Bronchial epithelial cell (primary cell): ENCODE data around the gene GALNT10. TPM values are rescaled to one million over a fixed set of nuclear protein-coding genes. Genes with fewer than 3 reads are reported as not detected.

Source experiments
- DNase-seq: peaks from one replicate; pipeline ENCODE4 v3.0.0-alpha.2; 2010; ENCODE audit warnings: low read depth
- FAIRE-seq: peaks from 2 replicates; lab custom pipeline; 2011; peaks lifted over from hg19 to GRCh38; lab: Jason Lieb, UNC
- H3K27me3 ChIP-seq: 2 replicates; pipeline ENCODE4 v1.5.1; 2011; ENCODE audit warnings: low read length; ENCODE audit not compliant: control insufficient read depth, insufficient read depth
- H3K36me3 ChIP-seq: 2 replicates; pipeline ENCODE4 v1.5.1; 2011; ENCODE audit warnings: low read length; ENCODE audit not compliant: control insufficient read depth, insufficient read depth
- H3K4me3 ChIP-seq: 2 replicates; pipeline ENCODE4 v1.5.1; 2011; ENCODE audit warnings: mild to moderate bottlenecking, low read depth, low read length, control low read depth
- CTCF ChIP-seq: IDR thresholded peaks from 2 replicates; pipeline ENCODE4 v1.5.1; 2011; ENCODE audit warnings: mild to moderate bottlenecking, moderate library complexity, low read length, control low read depth, inconsistent platforms; ENCODE audit not compliant: insufficient read depth, severe bottlenecking
- total RNA-seq: library from RNA; depleted of rRNA; stranded (reverse); fragments of >200 nt; gene quantifications from 2 replicates; pipeline ENCODE4 v1.2.1, GENCODE V29; 2014

The GALNT10 gene
- total RNA-seq, 1 donor from 2014 or later = 3.9 TPM

- Histone ChIP-seq H3K36me3 (no peaks in the 10 kb centered on the region), H3K4me3 (no peak overlapping the region), H3K27me3 (no peaks in the 10 kb centered on the region)
- no peak for TF ChIP-seq CTCF
- FAIRE-seq (no peak), DNase-seq (peak; percentile 25)
These were observed 118.2 kb downstream of the GALNT10 start for GRCh38 chr5:154308443-154309370.

GRCh38 chr5:154309371-154309745 lies 118.8 kb downstream of the GALNT10 start:
- DNase-seq (no peak), FAIRE-seq (no peak)
- Histone ChIP-seq H3K36me3 (no peaks in the 10 kb centered on the region), H3K4me3 (no peak overlapping the region), H3K27me3 (no peaks in the 10 kb centered on the region)
- no peak for TF ChIP-seq CTCF

GRCh38 chr5:154309805-154310204 lies 119.3 kb downstream of the GALNT10 start:
- Histone ChIP-seq H3K36me3 (no peaks in the 10 kb centered on the region), H3K4me3 (no peak overlapping the region), H3K27me3 (no peaks in the 10 kb centered on the region)
- no peak for TF ChIP-seq CTCF
- peak; percentile 44 for DNase-seq
- FAIRE-seq = no peak

- FAIRE-seq = no peak
- Histone ChIP-seq H3K36me3 (no peaks in the 10 kb centered on the region), H3K27me3 (no peaks in the 10 kb centered on the region), H3K4me3 (no peak overlapping the region)
- no peak for TF ChIP-seq CTCF
- DNase-seq = peak; percentile 23
These were observed 120.8 kb downstream of the GALNT10 start for GRCh38 chr5:154311362-154311761.

GRCh38 chr5:154312000-154312399 lies 121.5 kb downstream of the GALNT10 start:
- no peak for TF ChIP-seq CTCF
- no peak for FAIRE-seq
- no peaks in the 10 kb centered on the region for H3K36me3 ChIP-seq
- H3K27me3 ChIP-seq = no peaks in the 10 kb centered on the region
- H3K4me3 ChIP-seq = no peak overlapping the region
- no peak for DNase-seq
